Erythroblast (primary cell): ENCODE measurements around the gene TUBGCP4.

Source experiments
- GATA1 ChIP-seq: IDR thresholded peaks from 2 replicates; pipeline ENCODE4 v1.6.1; 2011; ENCODE audit warnings: low read depth, mild to moderate bottlenecking, control low read depth, low read length, moderate library complexity
- POLR2A ChIP-seq: IDR thresholded peaks from 2 replicates; pipeline ENCODE4 v1.6.1; 2011; ENCODE audit warnings: mild to moderate bottlenecking, low read length

- TF ChIP-seq POLR2A (no peak), GATA1 (no peak)
These were observed 9.5 kb upstream of the TUBGCP4 start for GRCh38 chr15:43361313-43361903.
